Fibroblast of gingiva (primary cell): ENCODE measurements around the gene ZGRF1.
"Not testable (repeated sequence)": the region's sequence is repeated elsewhere in the genome, so short reads cannot be mapped to it uniquely, and the experiment has no call there.

ENCODE experiments used
- DNase-seq: peaks from one replicate; pipeline ENCODE4 v3.0.0-alpha.2; 2011; ENCODE audit warnings: low read depth

Gene ZGRF1

DNA sequence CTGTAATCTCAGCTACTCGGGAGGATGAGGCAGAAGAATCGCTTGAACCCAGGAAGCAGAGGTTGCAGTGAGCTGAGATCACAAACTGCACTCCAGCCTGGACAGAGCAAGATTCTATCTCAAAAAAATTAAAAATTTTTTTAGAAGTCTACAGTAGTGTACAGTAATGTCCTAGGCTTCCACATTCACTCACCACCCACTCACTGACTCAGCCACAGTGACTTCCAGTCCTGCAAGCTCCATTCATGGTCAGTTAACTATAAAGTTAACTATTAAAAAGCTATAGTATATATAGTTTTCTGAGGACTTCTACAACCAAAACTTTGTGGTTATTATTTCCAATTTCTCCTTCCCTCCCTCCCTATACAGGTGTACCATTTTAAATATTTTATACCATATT, 86.0 kb downstream of the ZGRF1 start:
- DNase-seq: no peak

DNA sequence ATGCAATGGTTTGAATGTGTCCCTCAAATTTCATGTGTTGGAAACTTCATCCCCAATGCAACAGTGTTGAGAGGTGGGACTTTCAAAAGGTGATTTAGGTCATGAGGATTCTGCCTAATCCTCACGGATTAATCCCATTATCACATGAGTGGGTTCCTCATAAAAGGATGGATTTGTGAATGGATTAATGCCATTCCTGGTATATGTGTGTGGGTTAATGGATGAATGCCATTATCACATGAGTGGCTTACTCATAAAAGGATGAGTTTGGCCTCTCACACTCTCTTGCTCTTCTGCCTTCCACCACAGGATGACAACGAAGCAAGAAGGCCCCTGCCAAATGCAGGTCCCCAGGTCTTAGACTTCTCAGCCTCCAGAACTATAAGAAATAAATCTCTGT, 90.2 kb downstream of the ZGRF1 start:
- no peak for DNase-seq

DNA sequence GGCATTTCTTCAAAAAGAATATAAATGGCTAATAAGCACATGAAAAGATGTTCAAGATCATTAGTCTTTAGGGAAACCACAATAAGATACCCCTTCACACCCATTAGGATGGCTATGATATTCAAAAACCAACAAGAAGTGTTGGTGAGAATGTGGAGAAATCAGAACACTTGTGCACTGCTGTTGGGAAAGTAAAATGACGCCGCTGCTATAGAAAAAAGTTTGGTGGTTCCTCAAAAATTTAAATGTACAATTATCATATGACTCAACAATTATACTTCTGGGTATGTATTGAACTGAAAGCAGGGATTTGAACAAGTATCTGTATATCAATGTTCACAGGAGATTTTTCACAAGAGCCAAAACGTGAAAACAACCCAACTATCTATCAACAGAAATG, 91.4 kb downstream of the ZGRF1 start:
- no peak for DNase-seq

DNA sequence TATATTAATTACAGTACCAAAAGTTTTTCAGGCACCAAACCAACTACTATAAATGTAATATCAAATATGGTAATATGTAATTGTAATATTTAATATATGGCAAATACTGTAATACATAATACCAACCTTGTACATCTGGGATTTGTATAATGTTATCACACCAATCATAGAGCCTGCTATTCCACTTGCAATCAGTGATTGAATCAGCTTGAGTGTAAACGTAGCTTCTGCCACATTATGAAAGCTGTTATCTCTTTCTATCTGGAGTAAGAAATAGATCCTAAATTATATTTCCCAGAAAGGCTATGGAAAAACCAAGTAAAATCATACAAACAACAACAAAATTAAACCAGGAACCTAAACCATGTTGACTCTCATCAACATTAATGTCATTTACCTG, 96.0 kb downstream of the ZGRF1 start:
- no peak for DNase-seq

DNA sequence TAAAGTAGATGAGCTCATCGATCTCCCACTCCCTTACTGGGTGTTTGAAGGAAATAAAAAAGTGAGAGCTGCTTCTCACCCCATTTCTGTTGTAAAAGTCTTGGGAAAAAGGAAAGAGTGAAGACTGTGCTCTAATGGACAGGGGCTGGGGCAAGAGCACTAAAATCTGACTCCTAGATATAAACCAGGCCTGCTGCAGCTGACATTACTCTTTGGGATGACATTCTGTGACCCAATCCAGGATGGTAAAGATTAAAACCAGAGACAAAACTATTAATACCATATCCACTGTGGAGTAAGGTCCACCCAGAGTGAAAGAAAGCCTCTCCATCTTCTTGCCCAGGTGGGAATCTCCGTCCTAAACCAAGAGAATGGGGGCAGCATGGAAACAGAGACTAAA, 100.6 kb downstream of the ZGRF1 start:
- DNase-seq: no peak

DNA sequence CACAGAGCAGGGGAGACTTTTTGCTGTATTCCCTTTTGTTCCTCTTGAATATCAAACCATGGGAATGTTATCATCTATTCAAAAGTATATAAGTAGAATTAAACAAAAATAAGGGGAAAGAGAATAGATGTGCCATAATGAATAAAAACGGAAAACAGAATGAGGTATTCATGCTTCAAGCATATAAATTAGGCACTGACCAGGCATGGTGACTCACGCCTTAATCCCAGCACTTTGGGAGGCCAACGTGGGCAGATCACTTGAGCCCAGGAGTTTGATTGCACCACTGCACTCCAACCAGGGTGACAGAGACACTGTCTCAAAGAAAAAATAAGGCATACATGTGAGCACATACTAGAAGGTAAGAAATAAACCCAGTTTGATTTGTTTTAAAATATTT, 104.4 kb downstream of the ZGRF1 start:
- DNase-seq: no peak

DNA sequence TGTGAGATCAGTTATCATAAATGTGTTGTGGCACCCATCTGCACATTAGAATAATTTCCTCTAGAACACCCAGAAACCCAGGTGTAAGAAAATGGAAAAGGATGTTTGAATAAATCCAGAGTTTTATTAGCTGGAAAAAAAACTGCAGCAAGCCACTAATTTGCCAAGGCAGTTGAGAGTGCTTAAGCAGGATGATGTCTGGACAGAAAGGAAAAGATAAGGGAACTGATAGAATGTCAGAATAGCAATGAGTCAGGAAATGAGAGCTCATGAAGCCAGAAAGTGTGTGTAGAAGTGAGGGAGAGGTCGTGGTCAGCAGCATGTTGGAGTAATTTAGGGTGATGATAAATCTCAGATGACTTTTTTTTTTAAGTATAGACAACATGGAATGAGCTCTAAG, 105.6 kb downstream of the ZGRF1 start:
- DNase-seq: no peak

DNA sequence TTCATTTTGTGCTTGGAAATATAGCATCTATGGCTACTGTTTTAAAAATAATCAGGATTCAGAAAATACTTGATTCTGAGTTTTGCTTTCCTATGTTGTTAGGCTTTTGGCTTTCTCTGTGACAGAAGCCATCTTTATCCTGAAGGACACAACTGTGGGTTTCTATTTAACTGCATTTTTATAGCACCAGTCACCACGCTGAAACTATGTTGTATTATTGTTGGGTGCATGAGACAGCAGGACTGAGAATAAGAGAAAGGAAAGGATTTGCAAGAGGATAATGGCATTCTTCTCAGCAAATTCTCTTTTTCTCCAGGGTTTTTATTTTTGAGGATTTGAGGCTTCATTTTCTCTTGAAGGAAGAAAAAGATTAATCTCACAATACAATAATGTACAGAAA, 110.6 kb downstream of the ZGRF1 start:
- DNase-seq: no peak

DNA sequence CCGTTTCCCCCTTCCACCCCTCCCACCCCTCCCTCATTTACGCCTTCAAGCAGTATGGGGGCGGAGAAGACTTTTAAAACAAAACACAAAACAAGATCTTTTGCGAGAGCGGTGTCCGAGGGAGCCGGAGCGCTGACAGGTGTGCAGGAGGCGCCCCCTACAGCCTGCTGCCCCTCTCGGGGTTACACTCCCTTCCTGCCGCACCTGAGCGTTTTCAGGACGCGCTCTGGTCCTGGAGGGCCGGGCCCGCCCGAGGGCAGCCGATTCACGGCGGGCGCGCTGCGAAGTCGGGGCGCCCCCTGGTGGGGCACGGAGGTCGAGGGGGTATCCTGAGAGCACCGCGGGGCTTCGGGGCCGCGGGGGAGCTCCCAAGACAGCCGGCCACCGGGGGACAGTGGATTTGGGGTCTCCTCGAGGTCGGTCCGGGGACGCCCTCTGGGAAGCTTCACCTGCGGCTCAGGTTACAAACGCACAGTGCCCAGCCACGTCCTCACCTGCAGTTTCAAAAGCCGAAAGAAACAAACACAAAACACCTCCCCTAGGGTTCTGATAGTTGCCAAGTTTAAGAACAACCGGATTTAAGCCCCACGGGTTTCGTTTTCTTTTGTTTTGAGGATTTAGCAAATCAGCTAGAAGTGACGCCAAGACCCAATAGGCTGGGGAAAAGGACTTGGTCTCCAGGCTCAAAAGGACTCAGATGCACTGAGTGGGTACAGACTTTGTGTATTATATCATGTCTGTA, 112.8 kb downstream of the ZGRF1 start:
- DNase-seq: no peak

DNA sequence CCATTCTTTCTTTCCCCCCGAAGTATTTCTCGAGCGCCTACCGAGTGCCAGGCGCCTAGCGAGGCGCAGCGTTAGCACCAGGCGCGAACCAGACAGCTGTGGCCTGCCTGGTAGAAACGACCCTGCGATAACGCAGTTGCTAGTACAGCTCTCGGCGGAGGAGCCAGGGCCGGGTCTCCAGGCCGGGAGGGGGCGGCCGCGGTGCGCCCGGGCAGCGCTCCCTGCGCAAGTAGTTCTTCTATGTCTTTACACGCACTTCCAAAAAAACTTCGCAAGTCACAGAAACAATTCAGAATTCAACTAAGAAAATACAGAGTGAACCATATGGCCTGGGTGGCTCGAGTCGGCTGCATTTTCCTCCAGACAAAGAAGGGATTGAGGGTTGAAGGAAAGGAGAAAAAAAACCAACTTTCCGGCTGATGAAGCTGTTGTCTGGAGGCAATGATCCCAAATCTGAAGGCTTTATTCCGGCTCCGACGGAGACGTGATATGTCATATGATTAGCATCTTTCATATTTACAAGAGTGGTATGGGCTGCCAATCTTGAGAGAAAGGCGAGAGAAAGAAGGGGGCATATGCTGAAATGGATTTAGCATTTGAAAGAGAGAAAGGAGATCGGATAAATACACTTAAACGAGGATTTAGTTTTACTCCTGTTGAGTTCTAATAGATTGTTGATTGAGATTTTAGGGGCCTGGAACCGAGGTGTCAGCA, 113.5 kb downstream of the ZGRF1 start:
- peak; percentile 30 for DNase-seq

DNA sequence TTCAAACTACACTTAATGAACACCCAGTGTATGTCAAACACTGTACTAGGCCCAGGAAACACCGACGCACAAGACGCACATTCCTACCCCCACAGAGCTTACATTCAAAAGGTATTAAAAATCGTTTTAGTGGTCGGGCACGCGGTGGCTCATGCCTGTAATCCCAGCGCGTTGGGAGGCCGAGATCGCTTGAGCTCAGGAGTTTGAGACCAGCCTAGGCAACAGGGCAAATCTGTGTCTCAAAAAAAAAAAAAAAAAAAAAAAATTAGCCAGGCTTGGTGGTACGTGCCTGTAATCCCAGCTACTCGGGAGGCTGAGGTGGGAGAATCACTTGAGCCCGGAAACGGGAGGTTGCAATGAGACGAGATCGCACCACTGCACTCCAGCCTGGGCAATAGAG, 114.3 kb downstream of the ZGRF1 start:
- not testable (repeated sequence) for DNase-seq

DNA sequence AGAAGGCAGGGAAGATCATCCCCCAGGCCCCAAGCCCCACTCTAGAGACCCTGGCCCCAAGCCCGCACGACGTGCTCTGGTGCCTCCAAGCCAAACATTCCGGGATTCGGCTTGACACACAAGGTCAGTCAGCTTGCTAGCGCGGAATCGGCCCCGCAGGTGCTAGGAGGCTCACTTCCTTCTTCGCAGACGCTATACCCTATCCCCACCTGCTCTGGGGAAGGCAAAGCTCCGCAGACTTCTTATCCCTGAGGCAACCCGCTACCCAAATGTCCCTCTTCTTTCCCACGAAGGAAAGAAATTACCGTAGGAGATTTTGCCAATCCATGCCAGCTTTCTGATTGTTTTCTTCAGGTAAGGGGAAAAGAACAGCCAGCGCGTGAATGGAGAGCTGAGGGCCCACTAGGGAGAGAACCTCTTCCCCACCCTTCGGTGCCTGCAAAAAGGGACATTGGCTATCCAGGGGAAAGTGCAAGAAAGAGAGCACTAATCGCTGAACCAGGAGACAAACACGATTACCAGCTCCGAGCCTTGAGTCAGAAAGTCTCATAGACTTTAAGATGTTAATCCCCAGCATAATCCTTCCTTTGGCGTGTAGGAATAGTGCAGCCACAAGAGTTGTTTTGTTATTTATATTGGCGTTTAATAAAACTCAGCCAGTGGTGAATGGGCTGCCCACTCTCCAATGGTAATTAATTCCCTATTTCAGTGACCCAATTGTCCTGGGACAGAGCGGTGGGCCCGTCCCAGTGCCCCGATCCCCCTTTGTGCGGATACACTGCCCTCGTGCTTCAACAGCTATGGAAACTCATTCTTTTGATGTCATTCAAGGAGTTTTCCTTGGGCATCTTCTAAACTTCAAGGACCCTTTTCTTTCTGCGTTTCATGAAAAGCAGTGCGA, 115.3 kb downstream of the ZGRF1 start:
- no peak for DNase-seq

DNA sequence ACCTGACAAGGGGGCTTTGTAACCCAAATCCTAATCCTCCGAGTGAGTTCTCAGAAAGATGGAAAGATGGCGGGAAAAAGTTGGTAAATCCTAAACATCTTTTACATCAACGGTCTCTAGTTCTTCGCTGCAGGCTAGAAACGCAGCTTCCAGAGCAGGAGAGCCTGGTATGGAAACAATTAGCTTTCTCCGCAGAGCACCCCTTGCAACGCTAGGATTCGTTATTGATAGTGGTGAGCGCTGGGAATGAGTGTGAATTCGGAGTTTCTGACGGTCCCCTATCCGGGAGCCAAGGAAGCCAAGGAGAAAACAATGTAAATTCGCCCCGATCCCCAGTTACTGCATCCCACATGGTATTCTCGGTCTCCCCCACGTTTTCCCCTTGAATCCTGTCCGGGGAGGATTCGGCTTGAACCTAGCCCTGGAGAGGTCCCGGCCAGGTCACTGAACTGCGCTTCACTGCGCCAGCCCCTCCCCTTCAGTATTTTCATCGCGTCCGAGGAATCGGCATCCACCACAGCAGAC, 116.0 kb downstream of the ZGRF1 start:
- DNase-seq: no peak

DNA sequence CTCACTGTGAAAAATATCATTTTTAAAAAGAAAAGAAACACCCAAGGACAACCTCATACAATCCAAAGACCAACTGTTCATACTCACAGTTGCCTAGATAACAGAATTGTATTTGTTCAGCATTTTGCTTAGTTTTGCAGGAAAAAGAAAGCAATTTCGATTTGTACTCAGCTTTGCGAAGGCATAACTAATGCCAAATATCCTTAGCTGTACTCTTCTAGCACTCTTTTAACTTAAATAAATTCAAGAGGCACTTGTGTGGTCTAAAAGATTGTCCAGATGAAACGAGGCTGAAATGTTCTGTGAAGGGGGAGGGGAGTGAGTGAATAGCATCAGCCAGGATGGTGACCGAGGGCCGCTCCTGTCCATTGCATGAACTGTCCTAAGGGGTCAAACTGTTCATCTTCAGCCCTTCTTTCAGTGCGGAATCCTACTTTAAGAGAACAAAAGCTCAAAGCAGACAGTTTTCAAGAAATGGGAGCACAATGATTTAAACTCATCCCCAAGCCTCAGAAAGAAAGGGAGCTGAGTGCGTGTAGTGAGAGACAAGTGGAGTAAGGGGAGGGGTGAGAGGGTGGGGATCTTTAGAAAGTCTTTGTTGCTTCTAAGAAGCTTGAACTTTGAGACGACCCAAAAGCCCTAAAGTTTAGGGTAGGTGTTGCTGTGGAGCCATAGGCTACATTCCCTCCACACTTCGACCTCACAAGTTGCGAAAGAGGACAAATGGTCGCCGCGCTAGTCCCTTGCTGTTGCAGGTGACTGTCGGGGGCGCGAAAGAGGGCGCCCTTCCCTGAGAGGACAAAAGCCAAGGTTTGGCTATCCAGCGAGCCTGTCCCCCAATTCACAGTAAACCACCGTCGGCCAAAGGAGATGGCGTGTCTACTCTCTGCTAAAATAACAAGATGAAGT, 116.8 kb downstream of the ZGRF1 start:
- no peak for DNase-seq

DNA sequence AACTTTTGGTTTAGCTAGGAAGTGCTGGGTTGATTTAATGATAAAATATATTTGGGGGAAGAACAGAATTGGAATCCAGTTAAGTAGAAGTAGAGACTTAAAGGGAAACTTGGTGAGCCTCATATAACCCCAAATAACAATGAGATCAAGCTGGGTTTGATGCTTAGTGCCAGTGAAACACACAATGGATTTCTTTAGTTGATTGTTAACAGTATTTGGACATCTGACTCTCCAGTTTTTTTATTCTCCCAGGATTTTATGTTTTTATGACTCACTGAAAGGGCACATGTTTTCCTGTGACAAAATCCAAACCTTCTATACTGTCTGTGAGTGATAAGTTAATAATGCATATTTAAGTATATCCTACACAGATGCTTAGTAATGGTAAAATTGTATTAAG, 118.0 kb downstream of the ZGRF1 start:
- DNase-seq: no peak

DNA sequence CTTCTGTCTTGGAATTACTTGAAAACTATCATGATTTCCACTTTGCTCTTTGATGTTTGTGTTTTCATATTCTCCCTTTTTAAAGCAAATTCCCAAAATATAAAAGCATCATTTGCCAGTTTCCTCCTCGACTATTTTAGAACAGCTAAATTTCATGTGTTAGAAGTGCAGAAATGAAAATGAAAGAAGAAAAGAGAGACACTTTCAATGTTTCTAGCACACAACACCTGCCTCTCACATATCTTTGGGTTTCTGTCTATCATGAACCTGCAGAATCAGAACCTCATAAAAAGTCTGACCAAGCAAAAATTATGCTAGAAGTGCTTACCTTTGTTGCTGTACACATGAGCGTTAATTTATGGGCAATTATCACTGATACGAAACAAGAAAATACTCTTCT, 118.8 kb downstream of the ZGRF1 start:
- DNase-seq: no peak

DNA sequence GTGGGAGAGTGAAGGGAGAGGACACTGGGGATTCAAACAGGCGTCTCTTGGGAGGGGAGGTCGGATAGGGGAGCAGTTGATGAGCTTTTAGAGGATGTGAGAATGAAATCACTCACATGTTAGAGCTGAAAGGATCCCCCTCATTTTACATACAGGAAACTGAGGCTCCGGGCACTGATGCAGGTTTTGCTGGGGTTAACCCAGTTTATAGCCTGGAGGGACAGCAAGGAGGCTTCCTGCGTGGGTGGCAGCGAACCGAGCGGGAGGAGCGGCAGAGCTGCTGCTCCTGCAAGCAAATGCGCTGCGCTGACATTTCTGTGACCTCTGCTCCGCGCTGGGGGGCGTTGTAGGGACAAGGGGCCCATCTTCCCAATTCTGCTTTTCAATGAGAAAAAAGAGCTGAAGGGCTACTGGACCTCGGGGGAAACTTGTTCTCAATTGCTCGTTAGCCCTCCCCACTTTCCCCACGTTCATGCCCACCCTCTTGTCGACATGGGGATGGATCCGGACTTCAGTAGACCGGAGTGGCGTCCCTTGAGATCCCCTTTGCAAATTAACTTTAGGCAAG, 119.6 kb downstream of the ZGRF1 start:
- DNase-seq: no peak

DNA sequence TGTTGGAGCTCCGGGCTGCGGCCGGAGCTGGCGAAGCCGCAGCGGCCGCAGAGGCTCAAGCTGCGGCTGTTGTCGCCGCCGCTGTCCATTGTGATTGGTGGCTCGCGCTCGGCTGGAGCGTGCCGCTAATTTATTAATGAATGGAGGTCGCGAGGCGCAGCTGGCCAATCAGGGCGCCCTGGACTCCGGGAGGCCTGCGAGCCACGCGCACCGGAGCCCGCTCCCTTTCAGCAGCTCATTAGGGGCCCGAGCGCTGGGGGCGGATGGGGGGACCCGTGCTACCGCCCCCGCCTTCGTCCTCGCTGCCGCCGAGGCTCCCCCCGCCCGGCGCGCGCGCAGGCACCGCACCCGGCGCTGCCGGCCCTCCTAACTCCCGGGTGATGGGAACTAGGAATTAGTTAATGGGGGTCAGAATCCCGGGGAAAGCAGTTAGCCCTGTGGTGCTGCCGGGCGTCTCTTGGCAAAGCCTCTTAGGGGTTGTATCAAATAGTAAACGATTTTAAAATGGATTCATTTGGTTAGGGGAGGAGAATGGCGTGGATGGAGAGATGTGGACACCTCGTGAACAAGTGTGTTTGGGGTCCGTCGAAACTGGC, 120.1 kb downstream of the ZGRF1 start:
- DNase-seq: no peak

DNA sequence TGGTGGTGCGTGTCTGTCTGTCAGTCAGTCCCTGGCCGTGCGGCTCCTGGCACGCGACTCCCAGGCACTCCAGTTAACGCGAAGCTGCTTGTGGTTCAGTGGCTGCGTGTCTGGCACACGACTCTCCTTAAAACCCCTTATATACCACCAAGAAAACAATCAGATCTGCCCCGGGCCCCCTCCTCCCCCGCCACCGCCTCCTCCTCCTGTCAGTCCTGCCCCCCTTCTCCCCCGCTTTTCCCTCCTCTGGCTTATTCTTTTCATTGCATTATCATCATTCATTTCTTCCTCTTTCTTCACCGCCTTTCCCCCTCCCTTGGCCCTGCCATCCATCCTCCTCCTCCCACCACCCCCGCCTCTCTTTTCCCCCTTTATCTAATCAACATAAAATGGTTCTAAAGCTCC, 120.6 kb downstream of the ZGRF1 start, which contains the start of gene NEUROG2:
NEUROG2 (minus strand) TSS at position 115 of the 405 bp plus-strand sequence. CDS start 705 bp downstream, outside the sequence.
- DNase-seq: no peak

DNA sequence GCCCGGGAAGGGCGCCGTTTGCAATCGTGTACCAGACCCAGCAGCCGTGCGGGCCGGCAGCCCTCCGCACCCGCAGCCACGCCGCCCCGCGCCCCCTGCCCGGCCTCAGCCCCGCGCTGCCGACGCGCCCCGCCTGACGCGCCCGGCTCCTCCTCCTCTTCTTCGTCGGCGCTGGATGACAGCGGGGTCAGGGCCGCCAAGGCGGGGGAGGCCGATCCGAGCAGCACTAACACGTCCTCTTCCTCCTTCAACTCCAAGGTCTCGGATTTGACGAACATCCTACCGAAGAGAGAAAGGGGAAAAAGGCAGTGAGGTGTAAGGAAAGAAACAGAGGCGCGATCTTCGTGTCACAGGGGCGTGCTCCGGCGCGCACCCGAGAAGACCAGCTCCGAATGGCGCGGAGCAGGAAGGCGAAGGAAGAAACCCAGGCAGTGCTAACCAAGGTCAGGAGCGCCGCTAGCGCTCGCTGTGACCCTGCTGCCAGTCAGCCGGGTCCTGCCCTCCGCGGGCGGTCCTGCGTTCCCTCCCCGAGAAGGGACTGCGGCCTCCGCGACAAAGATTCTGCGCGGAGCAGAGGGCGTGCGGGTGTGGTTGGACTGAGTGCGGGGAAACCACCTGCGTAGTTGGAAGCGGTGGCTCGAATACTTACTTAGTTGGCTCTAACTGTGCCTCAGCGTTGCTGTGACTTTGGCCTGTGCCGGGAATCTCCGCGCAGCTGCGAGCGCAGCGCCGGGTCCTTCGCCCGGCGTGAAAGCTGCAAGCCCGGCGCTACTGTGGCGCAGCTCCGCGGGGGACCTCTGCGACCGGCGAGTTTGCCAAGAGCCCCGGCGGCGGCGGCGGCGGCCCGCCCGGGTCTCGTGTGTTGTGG, 121.3 kb downstream of the ZGRF1 start:
- DNase-seq: peak; percentile 27
